ENCODE results near the gene TYW1B. TPM values are rescaled to one million over a fixed set of nuclear protein-coding genes. Genes with fewer than 3 reads are reported as not detected.

TYW1B gene, protein sequence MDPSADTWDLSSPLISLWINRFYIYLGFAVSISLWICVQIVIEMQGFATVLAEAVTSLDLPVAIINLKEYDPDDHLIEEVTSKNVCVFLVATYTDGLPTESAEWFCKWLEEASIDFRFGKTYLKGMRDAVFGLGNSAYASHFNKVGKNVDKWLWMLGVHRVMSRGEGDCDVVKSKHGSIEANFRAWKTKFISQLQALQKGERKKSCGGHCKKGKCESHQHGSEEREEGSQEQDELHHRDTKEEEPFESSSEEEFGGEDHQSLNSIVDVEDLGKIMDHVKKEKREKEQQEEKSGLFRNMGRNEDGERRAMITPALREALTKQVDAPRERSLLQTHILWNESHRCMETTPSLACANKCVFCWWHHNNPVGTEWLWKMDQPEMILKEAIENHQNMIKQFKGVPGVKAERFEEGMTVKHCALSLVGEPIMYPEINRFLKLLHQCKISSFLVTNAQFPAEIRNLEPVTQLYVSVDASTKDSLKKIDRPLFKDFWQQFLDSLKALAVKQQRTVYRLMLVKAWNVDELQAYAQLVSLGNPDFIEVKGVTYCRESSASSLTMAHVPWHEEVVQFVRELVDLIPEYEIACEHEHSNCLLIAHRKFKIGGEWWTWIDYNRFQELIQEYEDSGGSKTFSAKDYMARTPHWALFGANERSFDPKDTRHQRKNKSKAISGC
- total RNA-seq = 6.9 TPM

DNA sequence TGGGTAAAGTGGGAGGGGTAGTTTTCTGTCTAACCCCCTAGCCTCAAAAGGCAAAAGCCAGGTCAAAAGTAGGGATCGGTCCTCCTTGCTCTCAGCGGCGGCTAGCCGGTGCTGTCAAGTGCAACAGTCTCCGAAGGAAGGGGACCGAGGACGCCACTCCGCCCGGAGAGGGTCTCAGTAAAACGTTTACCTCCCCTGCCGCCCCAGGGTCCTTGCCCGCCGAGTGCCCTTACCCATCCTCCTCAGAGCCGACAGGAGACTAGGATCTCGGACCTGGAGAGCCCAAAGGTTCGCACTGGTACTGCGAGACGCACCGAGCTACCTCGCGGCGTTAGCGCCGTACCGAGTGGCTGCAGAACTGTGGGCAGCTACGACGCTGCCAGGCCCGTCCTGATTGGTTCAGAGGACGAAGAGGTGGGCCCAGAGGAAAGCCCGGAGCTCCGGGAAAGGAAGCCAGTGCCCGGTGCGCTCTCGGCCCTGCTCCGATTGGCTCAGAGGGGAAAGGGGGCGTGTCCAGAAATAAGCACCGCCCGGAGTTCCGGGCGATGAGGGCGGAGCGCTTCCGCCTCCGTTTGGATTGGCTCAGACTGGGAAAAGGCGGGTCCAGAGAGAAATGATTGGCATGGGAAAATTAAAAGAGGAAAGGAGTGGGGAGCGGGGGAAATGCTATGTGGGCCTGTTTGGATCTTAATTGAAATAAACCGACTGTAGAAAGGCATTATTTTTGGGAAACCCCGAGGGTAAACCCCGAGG, at the start of gene TYW1B:
Gene TYW1B (minus strand): TSS at position 362 of the 753 bp plus-strand sequence. CDS start 125 bp downstream, at position 237.

Small RNA genes within 50 kb of the gene (small RNA-seq; reads per million reads assigned to genes)
- gene AC211469.2 (ENCODE audit: low replicate concordance) (not detected), gene MIR4650-2 (ENCODE audit: low replicate concordance) (not detected), gene RN7SL377P (ENCODE audit: low replicate concordance) (not detected), gene RN7SL625P (ENCODE audit: low replicate concordance) (not detected)

Other genes starting within 250 kb of the TYW1B start
- gene POM121, start 96.9 kb upstream of the TYW1B start, total RNA-seq = 20.3 TPM
- 1.6 TPM for gene TRIM74, start 141.3 kb upstream of the TYW1B start, total RNA-seq
- not detected for gene SPDYE8, start 201.6 kb upstream of the TYW1B start, total RNA-seq
- not detected for gene SPDYE11, start 229.7 kb upstream of the TYW1B start, total RNA-seq